ENCODE measurements around the gene TOX3. TPM values are rescaled to one million over a fixed set of nuclear protein-coding genes. Genes with fewer than 3 reads are reported as not detected.

The TOX3 gene
- total RNA-seq, 1 experiment from 2014 or later = not detected

- no peak for DNase-seq (ENCODE audit: extremely low read depth, low read depth)
Measured at GRCh38 chr16:52460639-52461178, 86.2 kb downstream of the TOX3 start.

GRCh38 chr16:52456368-52456767 lies 90.6 kb downstream of the TOX3 start:
- no peak for DNase-seq (ENCODE audit: extremely low read depth, low read depth)

- no peak for DNase-seq (ENCODE audit: extremely low read depth, low read depth)
Measured at GRCh38 chr16:52455549-52456277, 91.2 kb downstream of the TOX3 start.

GRCh38 chr16:52453644-52454043 lies 93.3 kb downstream of the TOX3 start:
- no peak for DNase-seq (ENCODE audit: extremely low read depth, low read depth)

- no peak for DNase-seq (ENCODE audit: extremely low read depth, low read depth)
Measured at GRCh38 chr16:52451971-52452421, 94.9 kb downstream of the TOX3 start.

GRCh38 chr16:52450916-52451315 lies 96.0 kb downstream of the TOX3 start:
- no peak for DNase-seq (ENCODE audit: extremely low read depth, low read depth)

- no peak for DNase-seq (ENCODE audit: extremely low read depth, low read depth)
Measured at GRCh38 chr16:52450241-52450640, 96.7 kb downstream of the TOX3 start.

- DNase-seq (ENCODE audit: extremely low read depth, low read depth) = no peak
Measured at GRCh38 chr16:52446080-52446479, 100.9 kb downstream of the TOX3 start.

GRCh38 chr16:52441886-52442285 lies 105.1 kb downstream of the TOX3 start:
- DNase-seq (ENCODE audit: extremely low read depth, low read depth) = no peak

- no peak for DNase-seq (ENCODE audit: extremely low read depth, low read depth)
Measured at GRCh38 chr16:52440248-52440647, 106.7 kb downstream of the TOX3 start.

- DNase-seq (ENCODE audit: extremely low read depth, low read depth) = no peak
Measured at GRCh38 chr16:52439750-52440149, 107.2 kb downstream of the TOX3 start.

GRCh38 chr16:52439171-52439701 lies 107.7 kb downstream of the TOX3 start:
- DNase-seq (ENCODE audit: extremely low read depth, low read depth) = no peak

- DNase-seq (ENCODE audit: extremely low read depth, low read depth) = no peak
Measured at GRCh38 chr16:52437277-52437670, 109.7 kb downstream of the TOX3 start.

- no peak for DNase-seq (ENCODE audit: extremely low read depth, low read depth)
Measured at GRCh38 chr16:52436339-52437276, 110.3 kb downstream of the TOX3 start.

- DNase-seq (ENCODE audit: extremely low read depth, low read depth) = no peak
Measured at GRCh38 chr16:52434224-52434623, 112.7 kb downstream of the TOX3 start.

- DNase-seq (ENCODE audit: extremely low read depth, low read depth) = no peak
Measured at GRCh38 chr16:52433643-52434042, 113.3 kb downstream of the TOX3 start.

GRCh38 chr16:52424591-52424990 lies 122.4 kb downstream of the TOX3 start:
- no peak for DNase-seq (ENCODE audit: extremely low read depth, low read depth)

GRCh38 chr16:52422307-52422706 lies 124.6 kb downstream of the TOX3 start:
- DNase-seq (ENCODE audit: extremely low read depth, low read depth) = no peak

- DNase-seq (ENCODE audit: extremely low read depth, low read depth) = no peak
Measured at GRCh38 chr16:52418201-52418600, 128.7 kb downstream of the TOX3 start.

GRCh38 chr16:52416888-52417287 lies 130.1 kb downstream of the TOX3 start:
- no peak for DNase-seq (ENCODE audit: extremely low read depth, low read depth)

- DNase-seq (ENCODE audit: extremely low read depth, low read depth) = no peak
Measured at GRCh38 chr16:52411011-52411410, 135.9 kb downstream of the TOX3 start.

Data from NCI-H460 (cell line).